ENCODE results near the gene ART3.

ART3 gene

GRCh38 chr4:76055016-76055415 is 19.5 kb upstream of the ART3 start:
- Histone ChIP-seq H3K4me1 (ENCODE audit: insufficient read depth, poor library complexity, severe bottlenecking) (peaks cover 20% of the 10 kb centered on the region), H3K27ac (ENCODE audit: poor library complexity, severe bottlenecking) (no peak overlapping the region), H3K4me3 (ENCODE audit: severe bottlenecking) (no peak overlapping the region), H3K27me3 (ENCODE audit: insufficient read depth, poor library complexity, severe bottlenecking) (no peaks in the 10 kb centered on the region), H3K36me3 (ENCODE audit: low read depth) (no peaks in the 10 kb centered on the region), H3K9me3 (ENCODE audit: severe bottlenecking) (no peaks in the 10 kb centered on the region)
- no peak for DNase-seq (ENCODE audit: low spot score)
- TF ChIP-seq, protein P1, sequence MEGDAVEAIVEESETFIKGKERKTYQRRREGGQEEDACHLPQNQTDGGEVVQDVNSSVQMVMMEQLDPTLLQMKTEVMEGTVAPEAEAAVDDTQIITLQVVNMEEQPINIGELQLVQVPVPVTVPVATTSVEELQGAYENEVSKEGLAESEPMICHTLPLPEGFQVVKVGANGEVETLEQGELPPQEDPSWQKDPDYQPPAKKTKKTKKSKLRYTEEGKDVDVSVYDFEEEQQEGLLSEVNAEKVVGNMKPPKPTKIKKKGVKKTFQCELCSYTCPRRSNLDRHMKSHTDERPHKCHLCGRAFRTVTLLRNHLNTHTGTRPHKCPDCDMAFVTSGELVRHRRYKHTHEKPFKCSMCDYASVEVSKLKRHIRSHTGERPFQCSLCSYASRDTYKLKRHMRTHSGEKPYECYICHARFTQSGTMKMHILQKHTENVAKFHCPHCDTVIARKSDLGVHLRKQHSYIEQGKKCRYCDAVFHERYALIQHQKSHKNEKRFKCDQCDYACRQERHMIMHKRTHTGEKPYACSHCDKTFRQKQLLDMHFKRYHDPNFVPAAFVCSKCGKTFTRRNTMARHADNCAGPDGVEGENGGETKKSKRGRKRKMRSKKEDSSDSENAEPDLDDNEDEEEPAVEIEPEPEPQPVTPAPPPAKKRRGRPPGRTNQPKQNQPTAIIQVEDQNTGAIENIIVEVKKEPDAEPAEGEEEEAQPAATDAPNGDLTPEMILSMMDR (IDR thresholded peaks at IDR 0.05; ENCODE audit: poor library complexity, severe bottlenecking), result no peak
- no peak for ATAC-seq (ENCODE audit: low read depth)

DNA sequence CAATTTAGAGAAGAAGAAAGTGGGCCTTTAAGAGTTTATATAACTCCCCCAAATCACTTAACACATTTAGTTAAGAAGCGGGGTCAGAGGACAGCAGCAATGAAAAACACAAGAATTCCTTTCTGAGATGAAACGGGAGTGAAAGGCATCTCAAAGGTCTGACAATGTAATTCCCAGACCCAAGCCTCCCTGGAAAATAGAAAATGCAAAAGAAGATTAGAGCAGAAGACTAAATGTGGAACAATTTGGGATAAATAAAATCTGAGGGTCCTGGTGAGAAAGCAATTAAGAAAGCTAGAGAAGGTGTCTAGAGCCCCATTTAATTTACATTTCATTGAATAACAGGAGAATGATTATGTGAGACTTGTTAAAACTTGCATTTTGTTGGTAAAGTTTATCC is 19.1 kb upstream of the ART3 start:
- TF ChIP-seq, protein P1 (IDR thresholded peaks at IDR 0.05; ENCODE audit: poor library complexity, severe bottlenecking), result no peak
- Histone ChIP-seq H3K27me3 (ENCODE audit: insufficient read depth, poor library complexity, severe bottlenecking) (no peaks in the 10 kb centered on the region), H3K9me3 (ENCODE audit: severe bottlenecking) (no peaks in the 10 kb centered on the region), H3K27ac (ENCODE audit: poor library complexity, severe bottlenecking) (no peak overlapping the region), H3K4me1 (ENCODE audit: insufficient read depth, poor library complexity, severe bottlenecking) (peaks cover 25% of the 10 kb centered on the region), H3K4me3 (ENCODE audit: severe bottlenecking) (no peak overlapping the region), H3K36me3 (ENCODE audit: low read depth) (no peaks in the 10 kb centered on the region)
- DNase-seq (ENCODE audit: low spot score) (no peak), ATAC-seq (ENCODE audit: low read depth) (no peak)

- no peaks in the 10 kb centered on the region for H3K9me3 ChIP-seq (ENCODE audit: severe bottlenecking)
- H3K27ac ChIP-seq (ENCODE audit: poor library complexity, severe bottlenecking), result peak overlapping the region; percentile 67
- H3K36me3 ChIP-seq (ENCODE audit: low read depth), result no peaks in the 10 kb centered on the region
- no peaks in the 10 kb centered on the region for H3K27me3 ChIP-seq (ENCODE audit: insufficient read depth, poor library complexity, severe bottlenecking)
- TF ChIP-seq, protein P1 (IDR thresholded peaks at IDR 0.05; ENCODE audit: poor library complexity, severe bottlenecking), result no peak
- DNase-seq (ENCODE audit: low spot score) (no peak), ATAC-seq (ENCODE audit: low read depth) (no peak)
- H3K4me1 ChIP-seq (ENCODE audit: insufficient read depth, poor library complexity, severe bottlenecking), result peaks cover 26% of the 10 kb centered on the region
- H3K4me3 ChIP-seq (ENCODE audit: severe bottlenecking), result no peak overlapping the region
Measured at GRCh38 chr4:76058302-76058701, 16.2 kb upstream of the ART3 start.

- ATAC-seq (ENCODE audit: low read depth), result no peak
- TF ChIP-seq, protein P1 (IDR thresholded peaks at IDR 0.05; ENCODE audit: poor library complexity, severe bottlenecking), result no peak
- Histone ChIP-seq H3K27ac (ENCODE audit: poor library complexity, severe bottlenecking) (peak overlapping the region; percentile 67), H3K27me3 (ENCODE audit: insufficient read depth, poor library complexity, severe bottlenecking) (no peaks in the 10 kb centered on the region), H3K36me3 (ENCODE audit: low read depth) (no peaks in the 10 kb centered on the region), H3K4me3 (ENCODE audit: severe bottlenecking) (no peak overlapping the region), H3K4me1 (ENCODE audit: insufficient read depth, poor library complexity, severe bottlenecking) (peaks cover 26% of the 10 kb centered on the region), H3K9me3 (ENCODE audit: severe bottlenecking) (no peaks in the 10 kb centered on the region)
- no peak for DNase-seq (ENCODE audit: low spot score)
Measured at GRCh38 chr4:76058888-76059426, 15.6 kb upstream of the ART3 start.

DNA sequence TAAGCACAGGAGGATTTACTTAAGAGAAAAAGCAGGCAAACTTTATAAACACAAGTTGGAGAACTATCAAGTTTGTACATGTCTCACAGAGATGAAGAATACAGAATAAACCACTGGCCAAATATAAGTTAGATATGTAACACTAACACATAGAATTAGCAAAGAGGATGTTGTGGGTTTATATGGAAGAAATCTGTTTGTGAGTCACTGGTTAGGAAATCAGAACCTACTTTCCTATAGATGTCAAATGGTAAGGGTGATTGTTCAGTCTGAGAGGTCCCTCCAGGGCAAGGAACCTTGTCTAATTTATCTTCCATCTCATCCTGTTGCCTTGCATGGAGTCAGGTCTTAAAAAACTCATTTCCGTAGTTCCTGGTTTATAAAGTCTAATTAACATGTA is 14.8 kb upstream of the ART3 start:
- ATAC-seq (ENCODE audit: low read depth), result peak; percentile 95
- Histone ChIP-seq H3K4me3 (ENCODE audit: severe bottlenecking) (no peak overlapping the region), H3K36me3 (ENCODE audit: low read depth) (no peaks in the 10 kb centered on the region), H3K4me1 (ENCODE audit: insufficient read depth, poor library complexity, severe bottlenecking) (peaks cover 26% of the 10 kb centered on the region), H3K9me3 (ENCODE audit: severe bottlenecking) (no peaks in the 10 kb centered on the region), H3K27me3 (ENCODE audit: insufficient read depth, poor library complexity, severe bottlenecking) (no peaks in the 10 kb centered on the region), H3K27ac (ENCODE audit: poor library complexity, severe bottlenecking) (peak overlapping the region; percentile 67)
- TF ChIP-seq, protein P1 (IDR thresholded peaks at IDR 0.05; ENCODE audit: poor library complexity, severe bottlenecking), result no peak
- no peak for DNase-seq (ENCODE audit: low spot score)

Data from RWPE2 (cell line).